Measurements from ENCODE around the gene RSRC1. TPM values are rescaled to one million over a fixed set of nuclear protein-coding genes. Genes with fewer than 3 reads are reported as not detected.

The RSRC1 gene
- total RNA-seq, 1 donor from 2014 or later, result 80.5 TPM

DNA sequence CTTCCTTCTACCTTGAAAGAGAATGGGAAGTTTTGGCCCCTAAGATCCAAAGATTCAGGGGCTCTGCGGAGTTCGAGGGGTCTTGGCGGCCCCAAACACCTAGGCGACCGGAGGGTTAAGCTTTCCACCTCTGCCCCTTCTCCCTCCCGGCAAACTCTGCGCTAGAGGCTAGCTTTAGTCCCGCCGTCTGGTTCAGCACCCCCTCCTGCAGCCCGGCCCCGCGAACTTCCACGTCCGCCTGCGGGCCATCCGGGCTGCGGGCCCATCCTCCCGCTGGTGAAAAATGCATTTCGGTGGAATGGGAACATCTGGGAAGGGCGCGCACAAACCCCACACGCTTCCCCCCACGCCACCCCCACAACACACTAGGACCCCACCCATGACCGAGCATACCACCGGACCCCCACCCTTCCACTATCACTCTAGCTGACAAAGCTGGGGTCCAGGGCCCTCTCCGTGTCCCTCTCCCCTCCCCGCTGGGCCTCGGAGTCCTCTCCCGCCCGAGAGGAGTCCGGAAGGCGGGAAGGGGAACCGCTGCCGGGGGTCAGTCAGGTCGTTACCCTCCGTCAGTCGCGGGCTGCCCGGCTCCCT is 4.7 kb upstream of the RSRC1 start:
- H3K36me3 ChIP-seq, result no peaks in the 10 kb centered on the region
- H3K4me1 ChIP-seq, result no peaks in the 10 kb centered on the region
- H4K20me1 ChIP-seq (ENCODE audit: low read depth), result peaks cover 81% of the 10 kb centered on the region
- Mint-ChIP-seq H3K27me3 (ENCODE audit: insufficient read depth, low read depth) (peaks cover 89% of the 10 kb centered on the region), H3K36me3 (no peaks in the 10 kb centered on the region), H3K27ac (no peak overlapping the region), H3K4me3 (peak overlapping the region; percentile 78), H3K9me3 (no peaks in the 10 kb centered on the region), H3K4me1 (peaks cover 36% of the 10 kb centered on the region)
- no peaks in the 10 kb centered on the region for H3K9me3 ChIP-seq (ENCODE audit: low read depth)
- no peak overlapping the region for H3K9ac ChIP-seq
- no peak overlapping the region for H3K27ac ChIP-seq
- no peaks in the 10 kb centered on the region for H3K79me2 ChIP-seq (ENCODE audit: low read depth)
- H3K4me3 ChIP-seq, result peak overlapping the region; percentile 52
- peaks cover 21% of the 10 kb centered on the region for H3F3A ChIP-seq (ENCODE audit: low read depth)
- peak overlapping the region; percentile 78 for H3K4me2 ChIP-seq
- H3K27me3 ChIP-seq, result peaks cover 95% of the 10 kb centered on the region
- DNase-seq (ENCODE audit: low spot score), result peak; percentile 61
- no peak overlapping the region for H2AFZ ChIP-seq (replicated peaks)
- TF ChIP-seq EZH2phosphoT487 (IDR thresholded peaks at IDR 0.05) (no peak), EZH2 (IDR thresholded peaks at IDR 0.05) (no peak)
- TF ChIP-seq, protein P1, sequence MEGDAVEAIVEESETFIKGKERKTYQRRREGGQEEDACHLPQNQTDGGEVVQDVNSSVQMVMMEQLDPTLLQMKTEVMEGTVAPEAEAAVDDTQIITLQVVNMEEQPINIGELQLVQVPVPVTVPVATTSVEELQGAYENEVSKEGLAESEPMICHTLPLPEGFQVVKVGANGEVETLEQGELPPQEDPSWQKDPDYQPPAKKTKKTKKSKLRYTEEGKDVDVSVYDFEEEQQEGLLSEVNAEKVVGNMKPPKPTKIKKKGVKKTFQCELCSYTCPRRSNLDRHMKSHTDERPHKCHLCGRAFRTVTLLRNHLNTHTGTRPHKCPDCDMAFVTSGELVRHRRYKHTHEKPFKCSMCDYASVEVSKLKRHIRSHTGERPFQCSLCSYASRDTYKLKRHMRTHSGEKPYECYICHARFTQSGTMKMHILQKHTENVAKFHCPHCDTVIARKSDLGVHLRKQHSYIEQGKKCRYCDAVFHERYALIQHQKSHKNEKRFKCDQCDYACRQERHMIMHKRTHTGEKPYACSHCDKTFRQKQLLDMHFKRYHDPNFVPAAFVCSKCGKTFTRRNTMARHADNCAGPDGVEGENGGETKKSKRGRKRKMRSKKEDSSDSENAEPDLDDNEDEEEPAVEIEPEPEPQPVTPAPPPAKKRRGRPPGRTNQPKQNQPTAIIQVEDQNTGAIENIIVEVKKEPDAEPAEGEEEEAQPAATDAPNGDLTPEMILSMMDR (IDR thresholded peaks at IDR 0.05), result no peak

DNA sequence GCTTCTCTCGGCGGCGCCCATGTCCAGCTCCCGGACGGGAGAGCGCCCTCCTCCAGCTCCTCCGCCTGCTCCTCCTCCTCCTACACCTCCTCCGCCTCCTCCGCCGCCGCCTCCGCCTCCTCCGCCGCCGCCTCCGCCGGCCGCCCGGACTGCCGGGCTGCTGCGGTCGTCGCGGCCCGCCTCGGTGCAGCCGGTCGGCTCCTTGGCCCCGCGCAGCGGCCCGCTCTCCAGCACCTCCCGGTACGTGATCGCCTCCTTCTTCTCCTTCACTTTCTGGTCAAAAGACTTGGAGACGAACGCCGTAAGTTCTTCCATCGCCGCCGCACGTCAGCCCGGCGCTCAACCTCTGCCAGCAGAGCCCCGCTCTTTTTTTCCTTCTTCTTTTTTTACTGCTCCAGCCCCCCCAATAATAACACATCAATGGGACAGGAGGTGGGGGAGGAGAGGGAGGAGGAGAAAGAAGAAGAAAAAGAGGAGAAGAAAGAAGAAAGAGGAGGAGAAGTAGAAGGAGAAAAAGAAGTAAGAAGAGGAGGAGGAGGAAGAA is 4.1 kb upstream of the RSRC1 start:
- Histone ChIP-seq H3K79me2 (ENCODE audit: low read depth) (peaks cover 5% of the 10 kb centered on the region), H3K4me2 (peak overlapping the region; percentile 78), H3F3A (ENCODE audit: low read depth) (peaks cover 21% of the 10 kb centered on the region), H3K9me3 (ENCODE audit: low read depth) (no peaks in the 10 kb centered on the region), H4K20me1 (ENCODE audit: low read depth) (peaks cover 75% of the 10 kb centered on the region), H2AFZ (replicated peaks) (peak overlapping the region; percentile 60), H3K36me3 (no peaks in the 10 kb centered on the region), H3K4me3 (peak overlapping the region; percentile 52), H3K27me3 (peaks cover 90% of the 10 kb centered on the region), H3K27ac (no peak overlapping the region), H3K4me1 (peaks cover 1% of the 10 kb centered on the region), H3K9ac (no peak overlapping the region)
- H3K4me1 Mint-ChIP-seq, result peaks cover 39% of the 10 kb centered on the region
- H3K9me3 Mint-ChIP-seq, result no peaks in the 10 kb centered on the region
- no peak overlapping the region for H3K27ac Mint-ChIP-seq
- TF ChIP-seq, protein P1 (IDR thresholded peaks at IDR 0.05), result no peak
- TF ChIP-seq EZH2phosphoT487 (IDR thresholded peaks at IDR 0.05) (peak; percentile 74), EZH2 (IDR thresholded peaks at IDR 0.05) (peak; percentile 83)
- DNase-seq (ENCODE audit: low spot score), result peak; percentile 78
- H3K36me3 Mint-ChIP-seq, result no peaks in the 10 kb centered on the region
- H3K27me3 Mint-ChIP-seq (ENCODE audit: insufficient read depth, low read depth), result peaks cover 86% of the 10 kb centered on the region
- peak overlapping the region; percentile 91 for H3K4me3 Mint-ChIP-seq

DNA sequence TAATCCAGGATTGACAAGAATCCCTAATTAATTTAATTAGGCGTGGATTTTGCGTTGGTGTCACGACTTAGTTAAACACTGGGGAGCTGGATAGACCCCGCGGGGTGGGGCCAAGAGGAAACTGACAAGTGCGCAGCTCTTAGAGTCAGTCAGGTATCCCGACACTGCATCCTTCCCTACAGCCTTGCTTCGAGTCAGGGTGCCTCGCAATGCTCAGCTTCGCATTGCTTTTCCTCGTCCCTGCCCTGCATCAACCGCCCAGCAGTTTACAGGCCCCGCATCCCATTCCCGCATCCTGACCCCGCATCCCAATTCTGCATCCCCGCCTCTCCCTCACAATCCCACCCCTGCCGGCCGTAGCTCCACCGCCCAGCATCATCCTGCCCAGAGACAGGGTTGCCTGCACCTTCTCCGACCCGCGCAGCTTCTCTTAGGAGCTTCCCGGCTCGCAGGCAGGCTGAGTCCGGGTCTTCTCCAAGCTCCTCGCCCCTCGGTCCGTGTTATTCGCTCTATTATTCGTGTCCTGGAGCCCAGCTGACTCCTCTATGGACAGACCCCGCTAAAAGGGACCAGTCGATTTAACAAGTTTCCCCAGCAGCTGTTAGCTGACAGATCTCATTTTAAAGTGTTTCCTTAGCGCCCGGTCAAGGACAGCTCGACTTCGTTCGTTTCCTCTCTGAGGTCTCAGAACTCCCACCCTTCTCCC is 3.0 kb upstream of the RSRC1 start:
- H3K79me2 ChIP-seq (ENCODE audit: low read depth), result peaks cover 16% of the 10 kb centered on the region
- no peaks in the 10 kb centered on the region for H3K9me3 ChIP-seq (ENCODE audit: low read depth)
- peak overlapping the region; percentile 78 for H3K4me2 ChIP-seq
- H2AFZ ChIP-seq (replicated peaks), result no peak overlapping the region
- H3K9me3 Mint-ChIP-seq, result no peaks in the 10 kb centered on the region
- H3K27ac ChIP-seq, result no peak overlapping the region
- TF ChIP-seq EZH2phosphoT487 (IDR thresholded peaks at IDR 0.05) (peak; percentile 91), EZH2 (IDR thresholded peaks at IDR 0.05) (peak; percentile 93)
- TF ChIP-seq, protein P1 (IDR thresholded peaks at IDR 0.05), result no peak
- H3K36me3 Mint-ChIP-seq, result no peaks in the 10 kb centered on the region
- H3K27me3 ChIP-seq, result peaks cover 78% of the 10 kb centered on the region
- H3K4me3 ChIP-seq, result peak overlapping the region; percentile 52
- H3K27ac Mint-ChIP-seq, result no peak overlapping the region
- H3K4me1 Mint-ChIP-seq, result peaks cover 47% of the 10 kb centered on the region
- peak overlapping the region; percentile 91 for H3K4me3 Mint-ChIP-seq
- H3K36me3 ChIP-seq, result no peaks in the 10 kb centered on the region
- H3K27me3 Mint-ChIP-seq (ENCODE audit: insufficient read depth, low read depth), result peaks cover 75% of the 10 kb centered on the region
- H3F3A ChIP-seq (ENCODE audit: low read depth), result peaks cover 21% of the 10 kb centered on the region
- no peak overlapping the region for H3K9ac ChIP-seq
- peak; percentile 66 for DNase-seq (ENCODE audit: low spot score)
- H4K20me1 ChIP-seq (ENCODE audit: low read depth), result peaks cover 64% of the 10 kb centered on the region
- H3K4me1 ChIP-seq, result peaks cover 6% of the 10 kb centered on the region

Measured in neural progenitor cell (in vitro differentiated cells).